SIG-M5 treated with dmso at 0.1 percent for 504 hours (cell line): ENCODE data around the gene IRS1.
A peak's percentile ranks its signal among the peaks of the same experiment; 100 is the strongest.

Source experiments
- DNase-seq: peaks from one replicate; lab custom pipeline; 2025; ENCODE audit not compliant: unreplicated experiment; lab: John Stamatoyannopoulos, UW

IRS1 gene

DNA sequence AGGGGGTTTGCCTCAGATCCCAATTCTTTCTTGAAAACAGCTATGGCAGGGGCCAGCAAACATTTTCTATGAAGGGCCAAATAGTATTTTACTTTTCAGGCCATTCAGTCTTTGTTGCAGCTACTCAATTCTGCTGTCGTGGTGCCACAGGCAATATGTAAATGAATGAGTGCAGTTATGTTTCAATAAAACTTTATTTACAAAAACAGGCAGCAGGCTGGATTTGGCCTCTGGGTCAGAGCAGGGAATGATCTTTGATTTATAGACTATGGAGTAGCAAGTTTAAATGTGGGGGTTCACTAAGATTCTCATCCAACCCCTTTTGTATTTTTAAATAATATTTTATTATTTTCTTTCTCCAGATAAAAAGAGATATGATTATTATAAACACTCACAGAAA is 72.4 kb downstream of the IRS1 start:
- DNase-seq = no peak

DNA sequence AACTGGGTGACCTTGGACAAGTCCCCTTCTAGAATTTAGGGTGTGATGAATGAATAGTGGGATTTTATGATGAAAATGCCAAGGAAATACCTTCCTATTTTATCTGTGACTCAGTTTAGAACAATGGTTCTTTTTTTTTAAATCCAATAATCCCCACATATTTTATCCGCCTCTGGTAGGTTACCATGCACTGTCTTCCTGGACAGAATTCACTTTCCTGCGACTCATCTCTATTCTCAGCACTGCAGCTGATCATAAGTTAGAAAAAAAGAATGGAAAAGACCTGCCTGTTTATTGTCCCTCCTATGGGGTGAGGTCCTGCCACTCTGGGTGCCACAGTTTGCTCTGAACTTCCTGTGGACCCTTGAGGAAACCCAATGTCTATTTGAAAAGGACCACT is 73.1 kb downstream of the IRS1 start:
- DNase-seq = no peak

DNA sequence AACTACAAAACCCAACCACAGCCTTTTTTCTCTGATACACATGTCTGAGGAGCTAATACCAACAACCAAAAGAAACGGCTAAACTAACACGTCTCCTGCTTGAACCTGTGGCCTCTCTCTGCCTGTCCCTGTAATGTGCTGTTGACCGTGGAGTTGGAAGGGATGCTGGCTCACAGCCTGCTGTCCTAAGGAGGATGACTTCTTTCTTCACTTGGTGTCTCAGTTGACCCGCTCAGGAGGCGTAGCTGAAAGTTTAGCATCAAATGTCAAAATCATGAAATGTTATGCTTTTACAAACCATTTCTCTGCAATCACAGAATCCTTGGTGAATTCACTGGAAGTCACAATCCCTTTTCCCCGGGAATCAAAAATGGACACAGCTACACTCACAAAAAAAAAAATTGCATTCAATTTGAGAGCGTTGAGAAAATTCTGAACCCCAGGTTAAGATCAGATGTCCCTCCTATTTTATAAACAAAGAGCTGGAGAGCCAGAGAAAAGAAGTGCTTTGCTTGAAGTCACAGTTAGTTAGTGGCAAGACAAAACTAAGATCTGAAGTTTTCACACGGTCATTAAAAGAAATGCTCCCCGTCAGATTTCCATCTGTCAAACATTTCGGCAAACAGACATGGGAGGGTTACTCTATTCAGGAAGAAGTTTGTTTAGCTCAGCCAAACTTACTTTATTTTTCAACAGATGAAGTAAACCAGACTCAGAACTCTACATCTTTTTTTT is 74.3 kb downstream of the IRS1 start:
- DNase-seq = no peak

DNA sequence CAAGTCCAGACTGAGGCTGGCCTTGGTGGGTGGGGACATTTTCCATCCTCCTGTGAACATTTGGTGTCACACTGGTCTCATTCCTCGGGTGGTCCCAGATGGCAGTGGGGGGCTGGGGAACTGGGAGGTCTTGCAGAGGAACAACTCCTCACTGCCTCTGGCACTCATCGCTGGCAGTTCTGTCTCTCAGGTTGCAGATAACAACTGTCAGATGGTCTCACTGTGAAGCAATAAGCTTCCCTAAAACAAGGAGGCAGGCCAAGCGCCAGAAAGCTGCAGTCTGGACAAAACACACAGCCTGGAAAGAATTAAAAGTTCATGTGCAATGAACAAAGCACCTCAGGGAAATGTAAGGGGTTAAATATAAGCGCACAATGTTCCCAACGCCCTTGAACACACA is 78.1 kb downstream of the IRS1 start:
- DNase-seq = no peak

DNA sequence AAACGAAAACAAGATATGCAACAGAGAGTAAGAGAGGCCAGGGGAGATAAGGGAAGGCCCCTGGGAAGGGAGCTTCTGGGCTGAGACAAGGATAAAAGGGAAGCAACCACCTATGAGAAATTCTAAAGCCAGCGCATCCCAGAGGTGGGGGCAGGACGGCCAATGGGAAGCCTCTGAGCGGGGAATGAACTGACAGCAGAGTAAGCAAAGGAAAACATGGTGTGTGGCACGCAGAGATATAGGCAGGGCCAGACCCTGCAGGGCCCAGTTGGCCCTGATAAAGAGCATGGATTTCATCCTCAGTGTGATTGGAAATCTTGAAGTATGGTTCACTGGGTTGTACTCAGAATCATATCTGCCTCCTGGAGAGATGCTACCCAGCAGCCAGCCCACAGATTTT is 78.7 kb downstream of the IRS1 start:
- no peak for DNase-seq

DNA sequence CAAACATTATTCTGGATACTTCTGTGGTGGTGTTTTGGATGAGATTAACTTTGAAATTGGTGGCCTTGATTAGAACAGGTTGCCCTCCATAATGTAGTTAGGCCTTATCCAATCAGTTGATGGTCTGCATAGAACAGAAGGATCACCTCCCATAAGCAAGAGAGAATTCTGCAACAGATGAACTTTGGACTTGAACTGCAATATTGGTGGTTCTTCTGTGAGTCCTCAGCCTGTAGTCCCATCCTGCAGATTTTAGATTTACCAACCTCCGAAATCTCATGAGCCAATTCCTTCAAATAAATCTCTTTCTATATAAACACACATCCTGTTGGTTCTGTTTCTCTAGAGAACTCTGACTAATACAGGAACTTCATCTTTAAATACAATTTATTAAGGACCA is 81.9 kb downstream of the IRS1 start:
- DNase-seq = no peak

DNA sequence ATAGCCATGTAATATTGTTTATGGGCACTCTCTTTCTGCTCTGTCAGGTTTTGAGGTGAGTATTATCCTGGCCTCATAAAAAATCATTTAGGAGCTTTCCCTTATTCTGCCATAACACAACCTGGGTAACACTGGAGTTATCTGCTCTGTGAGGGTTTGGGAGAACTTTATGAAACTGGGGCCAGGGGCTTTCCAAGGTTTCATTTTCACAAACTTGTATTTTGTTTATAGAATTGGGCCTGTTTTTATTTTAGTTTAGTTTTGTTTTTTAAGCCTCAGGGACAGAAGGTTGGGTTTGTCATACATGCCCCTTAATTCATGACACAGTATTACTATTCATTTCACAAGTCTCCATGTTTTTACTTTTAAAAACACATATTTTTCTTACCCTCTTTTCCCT is 83.5 kb downstream of the IRS1 start:
- DNase-seq = no peak

DNA sequence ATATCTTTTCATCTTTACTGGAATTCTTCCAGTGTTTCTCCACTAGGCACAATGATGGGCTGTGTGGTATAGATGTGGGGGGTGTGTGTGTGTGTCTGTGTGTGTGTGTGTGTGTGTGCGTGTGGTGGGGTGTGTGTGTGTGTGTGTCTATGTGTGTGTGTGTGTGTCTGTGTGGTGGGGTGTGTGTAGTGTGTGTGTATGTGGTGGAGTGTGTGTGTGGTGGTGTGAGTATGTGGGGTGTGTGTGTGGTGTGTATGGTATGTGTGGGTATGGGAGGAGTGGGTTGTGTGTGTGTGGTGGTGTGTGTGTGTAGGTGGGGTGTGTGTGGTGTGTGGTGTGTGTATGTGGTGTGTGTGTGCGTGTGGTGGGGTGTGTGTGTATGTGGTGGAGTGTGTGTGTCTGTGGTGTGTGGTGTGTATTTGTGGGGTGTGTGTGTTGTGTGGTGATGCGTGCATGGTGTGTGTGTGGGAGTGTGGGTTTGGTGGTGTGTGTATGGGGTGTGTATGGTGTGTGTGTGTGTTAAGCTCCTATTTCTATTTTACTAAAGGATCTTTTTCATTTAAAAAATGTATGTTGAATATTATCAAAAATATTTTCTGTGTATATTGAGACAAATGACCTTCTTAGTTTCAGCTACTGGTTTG is 84.2 kb downstream of the IRS1 start:
- DNase-seq = no peak

DNA sequence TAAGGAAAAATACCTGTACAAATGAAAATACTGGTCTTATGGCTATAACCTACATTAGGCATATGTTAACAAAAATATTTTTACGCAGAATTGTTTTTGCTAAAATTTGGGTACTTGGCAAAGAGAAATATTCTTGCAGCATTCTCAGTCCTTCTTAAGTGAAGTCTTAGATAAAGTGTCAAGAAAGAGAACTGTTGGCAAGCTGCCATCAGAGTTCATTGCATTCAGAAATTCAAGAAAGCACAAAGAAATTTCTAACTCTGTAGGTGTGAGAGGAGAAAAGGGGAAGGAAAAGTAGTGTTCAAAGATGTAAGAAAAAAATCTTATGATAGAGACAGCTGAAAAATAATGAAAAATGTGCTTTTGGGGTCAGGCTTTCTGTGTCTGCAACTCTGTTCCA is 86.7 kb downstream of the IRS1 start:
- no peak for DNase-seq

DNA sequence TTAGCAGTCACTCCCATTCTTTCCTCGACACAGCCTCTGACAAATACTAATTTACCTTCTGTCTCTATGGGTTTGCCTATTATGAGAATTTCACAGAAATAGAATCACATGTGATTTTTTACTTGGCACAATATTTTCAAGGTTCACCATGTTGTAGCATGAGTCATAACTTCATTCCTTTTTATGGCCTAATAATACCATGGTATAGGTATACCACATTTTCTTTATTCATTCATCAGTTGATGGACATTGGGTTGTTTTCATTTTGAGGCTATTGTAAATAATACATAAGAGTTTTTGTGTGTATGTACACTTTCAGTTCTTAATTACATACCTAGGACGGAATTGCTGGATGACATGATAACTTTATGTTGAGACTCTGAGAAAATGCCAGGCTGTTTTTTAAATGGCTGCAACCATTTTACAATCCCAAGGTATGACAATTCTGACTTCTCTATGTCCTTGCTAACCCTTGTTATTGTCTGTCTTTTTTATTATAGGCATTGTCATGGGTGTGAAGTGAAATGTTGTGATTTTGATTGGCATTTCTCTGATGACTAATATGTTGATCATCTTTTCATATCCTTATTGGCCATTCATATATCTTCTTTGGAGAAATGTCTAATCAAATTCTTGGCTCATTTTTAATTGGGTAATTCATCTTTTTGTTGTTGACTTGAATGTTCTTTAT is 87.9 kb downstream of the IRS1 start:
- DNase-seq = no peak

DNA sequence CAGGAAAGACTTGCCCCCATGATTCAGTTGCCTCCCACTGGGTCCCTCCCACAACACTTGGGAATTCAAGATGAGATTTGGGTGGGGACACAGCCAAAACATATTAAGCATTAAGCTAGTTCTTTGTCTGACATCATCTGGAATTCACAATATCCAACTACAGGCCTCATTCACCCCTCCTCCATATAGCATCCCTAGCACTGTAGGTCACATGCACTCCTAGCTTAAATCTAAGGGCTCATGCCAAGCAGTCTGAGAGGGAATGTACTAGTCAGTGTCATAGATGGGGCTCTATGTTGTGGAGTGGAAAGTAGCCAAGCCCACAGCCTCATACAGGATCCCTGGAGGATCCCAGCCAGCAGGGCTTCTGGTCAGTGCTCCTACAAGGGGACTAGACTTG is 92.1 kb downstream of the IRS1 start:
- no peak for DNase-seq

DNA sequence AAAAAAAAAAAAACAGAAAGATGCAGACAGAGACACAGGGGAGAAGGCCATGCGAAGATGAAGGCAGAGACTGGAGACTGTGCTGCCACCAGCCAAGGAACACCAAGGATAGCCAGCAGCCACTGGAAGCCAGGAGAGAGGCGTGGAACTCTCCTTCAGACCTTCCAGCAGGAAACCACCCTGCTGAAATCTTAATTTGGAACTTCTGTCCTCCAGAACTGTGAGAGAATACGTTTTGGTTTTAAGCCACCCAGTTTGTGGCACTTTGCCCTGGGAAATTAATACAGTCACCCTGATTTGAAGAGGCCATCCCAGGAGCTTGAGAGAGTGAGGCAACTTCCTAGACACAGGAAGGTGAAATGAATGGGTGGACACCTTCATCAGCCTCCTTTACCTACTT is 93.7 kb downstream of the IRS1 start:
- DNase-seq = no peak

DNA sequence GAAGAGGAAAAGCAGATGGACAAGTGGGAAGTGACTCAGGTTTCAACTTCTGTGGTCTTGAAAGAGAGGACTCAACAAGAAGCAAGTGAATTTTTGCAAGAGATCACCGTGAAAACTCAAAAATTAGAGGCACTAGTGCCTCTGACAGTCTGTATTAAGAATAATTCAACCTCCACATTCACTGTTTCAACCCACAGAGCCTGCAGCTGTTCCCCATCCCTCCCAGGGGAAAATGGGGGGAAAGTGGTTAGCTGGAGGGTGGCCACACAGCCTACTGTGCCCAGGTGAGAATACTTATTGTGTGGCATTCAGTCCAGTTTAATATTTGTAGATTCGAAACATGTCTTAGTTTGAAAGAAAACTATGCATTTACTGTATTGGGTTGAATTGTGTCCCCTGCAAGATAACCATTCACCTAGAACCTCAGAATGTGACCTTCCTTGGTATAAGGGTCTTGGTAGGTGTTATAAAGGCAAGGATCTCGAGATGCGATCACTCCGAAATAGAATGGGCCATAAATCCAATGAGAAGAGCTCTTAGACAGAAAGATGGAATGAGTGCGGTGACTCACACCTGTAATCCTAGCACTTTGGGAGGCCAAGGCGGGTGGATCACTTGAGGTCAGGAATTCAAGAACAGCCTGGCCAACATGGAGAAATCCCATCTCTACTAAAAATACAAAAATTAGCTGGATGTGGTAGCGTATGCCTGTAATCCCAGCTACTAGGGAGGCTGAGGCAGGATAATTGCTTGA is 94.3 kb downstream of the IRS1 start:
- no peak for DNase-seq

DNA sequence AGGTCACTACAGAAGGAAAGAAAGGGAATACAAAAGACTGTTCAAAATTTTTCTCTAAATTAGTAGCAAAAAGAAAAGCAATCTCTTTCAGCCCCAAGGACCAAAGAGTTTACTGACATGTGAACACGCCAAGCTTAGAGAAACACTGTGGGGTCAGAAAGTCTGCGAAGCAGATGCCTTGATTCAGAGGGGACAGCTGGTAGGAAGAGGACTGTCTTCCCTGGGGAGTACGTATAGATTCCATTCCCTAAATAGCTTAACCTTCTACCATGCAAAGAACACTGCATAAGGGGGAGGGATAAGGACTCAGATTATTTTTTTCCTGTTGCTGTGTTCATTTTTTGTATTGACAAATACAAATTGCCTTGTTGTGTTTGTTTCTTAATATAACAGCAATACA is 96.1 kb downstream of the IRS1 start:
- no peak for DNase-seq

DNA sequence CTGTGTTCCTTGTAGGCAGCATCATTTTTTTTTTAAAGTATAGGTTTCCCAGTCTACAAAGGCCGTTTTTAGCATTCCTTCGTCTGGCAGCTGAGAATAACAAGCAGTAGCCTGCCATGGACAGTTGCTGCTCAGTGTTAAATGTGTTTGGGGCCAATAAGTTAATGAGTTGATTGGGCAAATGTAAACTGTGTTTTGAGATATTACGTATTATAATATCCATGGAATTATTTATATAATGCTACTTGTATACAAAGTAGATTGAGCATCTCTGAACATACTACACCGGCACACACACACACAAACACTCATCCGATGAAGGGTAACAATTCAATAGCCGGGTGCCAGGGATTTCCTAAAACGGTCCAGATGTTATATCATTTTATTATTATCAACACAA is 97.2 kb downstream of the IRS1 start:
- no peak for DNase-seq

DNA sequence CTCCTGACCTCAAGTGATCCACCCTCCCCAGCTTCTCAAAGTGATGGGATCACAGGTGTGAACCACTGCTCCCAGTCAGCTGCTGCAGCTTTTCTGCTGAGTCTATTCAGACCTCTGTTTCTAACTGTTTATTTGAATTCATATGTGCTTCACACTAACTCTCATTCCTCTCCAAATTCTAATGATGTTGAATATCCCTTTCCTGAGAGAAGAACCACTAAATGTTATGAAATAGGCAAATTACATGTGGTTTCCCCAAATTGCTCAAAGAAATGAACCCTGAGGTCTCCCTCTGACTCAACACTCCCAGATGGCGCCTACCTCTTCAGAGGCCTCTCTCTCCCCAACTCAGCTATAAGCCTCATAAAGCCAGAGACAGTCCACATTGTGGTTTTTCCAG is 98.6 kb downstream of the IRS1 start:
- peak; percentile 96 for DNase-seq

DNA sequence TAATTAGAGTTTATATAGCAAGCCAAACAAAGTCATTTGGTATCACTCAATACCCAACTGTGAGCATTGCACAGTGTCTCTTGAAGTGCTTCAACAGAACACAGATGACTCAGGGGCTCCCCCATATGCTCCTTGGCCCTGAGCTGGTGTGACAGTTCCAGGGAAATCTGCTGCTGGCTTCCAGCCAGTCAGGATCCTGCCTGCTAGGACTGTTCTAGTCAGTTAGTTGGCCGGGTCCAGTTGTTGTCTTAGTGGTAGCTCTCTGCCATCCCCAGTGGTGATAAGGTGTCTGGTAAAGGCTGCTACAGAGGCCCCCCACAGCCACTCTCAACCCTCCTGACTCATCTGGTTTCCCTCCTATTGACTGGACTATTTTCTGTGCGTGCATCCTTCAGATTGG is 100.3 kb downstream of the IRS1 start:
- DNase-seq = no peak

DNA sequence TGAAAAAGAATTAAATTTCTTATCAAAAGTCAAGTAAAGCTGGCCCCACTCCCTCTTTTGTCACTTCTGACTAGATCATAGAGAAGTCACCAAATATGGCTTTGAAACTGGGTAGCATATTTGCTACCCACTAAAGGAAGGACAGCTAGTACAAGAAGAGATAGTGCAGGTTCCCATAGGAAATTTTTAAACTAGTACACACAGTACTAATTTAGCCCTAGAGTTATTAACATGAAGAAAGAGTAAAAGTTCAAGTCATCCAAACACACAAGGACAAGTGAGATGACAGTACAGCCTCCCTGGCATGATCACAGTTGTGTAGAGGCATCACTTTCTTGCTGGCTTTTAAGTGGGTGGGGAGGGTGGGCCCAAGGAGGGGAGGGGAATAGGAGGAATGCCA is 100.9 kb downstream of the IRS1 start:
- no peak for DNase-seq

DNA sequence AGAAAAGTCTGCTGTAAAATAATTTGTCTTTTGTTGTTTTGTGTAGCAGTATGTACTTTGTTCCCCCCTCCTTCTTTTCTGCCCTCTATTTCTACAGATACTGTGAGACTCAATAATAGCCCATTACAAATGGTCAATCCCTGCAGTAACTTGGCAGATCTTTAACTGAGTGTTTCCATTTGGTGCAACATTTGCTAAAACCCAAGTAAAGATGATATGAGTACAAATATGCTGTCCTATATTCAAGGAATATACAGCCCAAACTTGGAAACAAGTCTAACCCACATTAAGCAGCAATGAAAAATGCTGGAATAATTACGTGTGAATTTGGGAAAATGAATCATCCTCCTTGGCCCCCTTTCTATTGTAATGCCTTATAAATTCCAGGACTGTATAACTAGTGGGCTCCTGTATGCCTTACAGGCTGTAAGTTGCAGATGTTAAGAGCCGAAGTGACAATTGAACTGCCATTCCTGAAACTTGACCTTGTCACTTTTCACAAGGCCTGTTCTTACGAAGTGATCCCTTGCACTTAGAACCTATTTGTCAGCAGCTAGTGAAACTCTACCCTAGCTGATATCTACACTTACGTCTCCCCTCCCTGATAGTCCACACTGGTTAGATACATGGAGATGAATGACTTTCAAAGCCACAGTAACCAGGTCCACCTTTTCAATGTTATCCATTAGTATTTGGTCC is 104.9 kb downstream of the IRS1 start:
- DNase-seq = no peak

DNA sequence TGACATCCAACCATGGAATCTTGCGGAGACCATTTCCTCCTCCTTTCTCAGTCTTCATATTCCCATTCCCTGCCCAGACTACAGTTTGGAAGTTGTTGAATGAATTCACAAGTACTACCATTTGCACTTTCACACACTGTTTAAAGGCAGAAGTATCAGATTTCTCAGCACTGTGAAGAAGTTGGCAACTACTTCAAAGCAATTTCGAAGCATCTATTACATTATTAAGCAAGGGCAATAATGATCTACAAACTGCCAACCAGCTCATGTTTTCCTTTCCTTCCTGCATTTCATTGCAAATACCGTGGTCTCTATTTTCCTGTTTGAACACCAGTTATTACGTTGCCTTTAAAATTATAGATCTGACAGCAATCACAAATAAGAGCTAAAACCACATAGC is 105.5 kb downstream of the IRS1 start:
- no peak for DNase-seq

DNA sequence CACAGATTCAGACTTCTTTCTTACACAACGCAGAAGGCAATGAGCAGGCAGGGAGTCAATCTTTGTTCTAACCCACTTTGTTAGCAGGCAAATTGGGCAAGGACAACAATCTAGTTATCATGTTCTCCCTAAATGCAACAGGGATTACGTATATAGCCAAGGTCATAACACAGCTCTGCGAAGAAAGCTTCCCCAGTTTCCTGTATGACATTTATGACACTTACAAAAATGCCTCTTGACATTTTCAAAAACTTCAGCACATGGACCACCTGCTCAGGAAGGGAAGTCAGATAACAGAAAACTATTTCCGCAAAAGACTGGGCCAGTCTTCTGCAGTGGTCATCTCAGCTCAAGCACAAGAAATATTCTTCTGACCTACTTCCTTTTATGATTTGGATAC is 106.1 kb downstream of the IRS1 start:
- peak; percentile 40 for DNase-seq
